Choroid plexus epithelial cell (primary cell): ENCODE data around the gene STARD6.
A peak's percentile ranks its signal among the peaks of the same experiment; 100 is the strongest.

ENCODE experiments used
- DNase-seq: peaks from one replicate; pipeline ENCODE4 v3.0.0-alpha.2; 2010; ENCODE audit warnings: low read depth
- H3K4me3 ChIP-seq: 2 replicates; pipeline ENCODE4 v1.5.1; 2011; ENCODE audit warnings: low read depth, mild to moderate bottlenecking, control low read depth, low read length, moderate library complexity
- TF ChIP-seq, protein P1 (sequence below): conservative IDR thresholded peaks from 2 replicates; pipeline ENCODE4 v1.5.1; 2011; ENCODE audit warnings: low read depth, mild to moderate bottlenecking, control low read depth, inconsistent platforms, low read length, moderate library complexity

STARD6 gene

DNA sequence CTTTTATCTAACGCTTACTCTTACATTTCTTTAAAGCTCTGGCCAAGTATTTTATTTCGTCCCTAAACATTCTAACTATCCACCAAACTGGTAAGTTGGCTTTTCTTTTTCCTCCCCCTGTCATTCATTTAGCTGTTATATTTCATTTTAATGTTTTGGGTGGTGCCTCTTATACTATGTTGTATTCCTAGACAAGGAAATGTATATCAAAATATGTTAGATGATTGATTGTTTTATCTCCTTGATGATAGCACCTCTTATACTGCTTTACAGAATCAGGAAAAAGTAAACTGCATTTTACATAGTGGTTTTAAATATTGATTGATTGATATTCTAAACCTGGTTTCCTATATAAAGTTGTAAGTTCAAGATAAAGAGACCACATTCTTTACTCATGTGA is 24.0 kb upstream of the STARD6 start:
- DNase-seq: no peak

DNA sequence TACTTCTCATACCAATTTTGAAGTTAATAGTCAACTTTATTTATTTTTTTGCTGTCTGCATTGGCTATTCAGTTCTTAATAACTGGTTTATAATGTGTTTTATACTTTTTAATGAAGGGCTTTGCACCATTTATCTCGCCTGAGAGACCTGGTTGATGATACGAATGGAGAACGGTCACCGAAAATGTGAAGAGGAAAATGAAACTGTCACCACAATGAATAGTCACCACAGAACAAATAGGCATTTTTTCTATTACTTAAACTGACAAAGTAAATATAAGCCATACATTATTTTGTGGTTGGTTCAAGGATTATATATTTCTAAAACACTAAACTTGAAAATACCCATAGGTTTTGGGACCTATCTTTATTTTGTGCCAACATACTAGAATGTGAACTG is 20.4 kb upstream of the STARD6 start:
- TF ChIP-seq, protein P1, sequence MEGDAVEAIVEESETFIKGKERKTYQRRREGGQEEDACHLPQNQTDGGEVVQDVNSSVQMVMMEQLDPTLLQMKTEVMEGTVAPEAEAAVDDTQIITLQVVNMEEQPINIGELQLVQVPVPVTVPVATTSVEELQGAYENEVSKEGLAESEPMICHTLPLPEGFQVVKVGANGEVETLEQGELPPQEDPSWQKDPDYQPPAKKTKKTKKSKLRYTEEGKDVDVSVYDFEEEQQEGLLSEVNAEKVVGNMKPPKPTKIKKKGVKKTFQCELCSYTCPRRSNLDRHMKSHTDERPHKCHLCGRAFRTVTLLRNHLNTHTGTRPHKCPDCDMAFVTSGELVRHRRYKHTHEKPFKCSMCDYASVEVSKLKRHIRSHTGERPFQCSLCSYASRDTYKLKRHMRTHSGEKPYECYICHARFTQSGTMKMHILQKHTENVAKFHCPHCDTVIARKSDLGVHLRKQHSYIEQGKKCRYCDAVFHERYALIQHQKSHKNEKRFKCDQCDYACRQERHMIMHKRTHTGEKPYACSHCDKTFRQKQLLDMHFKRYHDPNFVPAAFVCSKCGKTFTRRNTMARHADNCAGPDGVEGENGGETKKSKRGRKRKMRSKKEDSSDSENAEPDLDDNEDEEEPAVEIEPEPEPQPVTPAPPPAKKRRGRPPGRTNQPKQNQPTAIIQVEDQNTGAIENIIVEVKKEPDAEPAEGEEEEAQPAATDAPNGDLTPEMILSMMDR: no peak
- no peak for DNase-seq

More for the DNA sequence above, 24.0 kb upstream of the STARD6 start:
- no peak overlapping the region for H3K4me3 ChIP-seq
- TF ChIP-seq, protein P1: no peak

DNA sequence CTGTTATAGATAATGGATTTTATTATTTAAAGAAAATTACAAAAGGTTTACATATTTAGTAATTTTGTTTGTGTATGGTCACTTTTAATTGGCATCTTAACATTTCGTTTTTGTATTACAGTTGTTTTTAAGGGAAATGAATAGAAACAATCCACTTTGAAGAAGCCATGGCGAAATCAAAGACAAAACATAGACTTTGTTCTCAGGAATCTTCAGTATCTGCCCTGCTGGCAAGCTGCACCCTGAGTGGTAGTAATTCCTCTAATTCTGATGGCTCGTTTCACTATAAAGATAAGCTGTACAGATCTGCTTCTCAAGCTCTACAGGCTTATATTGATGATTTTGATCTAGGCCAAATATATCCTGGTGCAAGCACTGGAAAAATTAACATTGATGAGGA is 2.7 kb upstream of the STARD6 start:
- DNase-seq: peak; percentile 30
- no peak overlapping the region for H3K4me3 ChIP-seq
- TF ChIP-seq, protein P1: no peak

More for the DNA sequence above, 20.4 kb upstream of the STARD6 start:
- H3K4me3 ChIP-seq: no peak overlapping the region

DNA sequence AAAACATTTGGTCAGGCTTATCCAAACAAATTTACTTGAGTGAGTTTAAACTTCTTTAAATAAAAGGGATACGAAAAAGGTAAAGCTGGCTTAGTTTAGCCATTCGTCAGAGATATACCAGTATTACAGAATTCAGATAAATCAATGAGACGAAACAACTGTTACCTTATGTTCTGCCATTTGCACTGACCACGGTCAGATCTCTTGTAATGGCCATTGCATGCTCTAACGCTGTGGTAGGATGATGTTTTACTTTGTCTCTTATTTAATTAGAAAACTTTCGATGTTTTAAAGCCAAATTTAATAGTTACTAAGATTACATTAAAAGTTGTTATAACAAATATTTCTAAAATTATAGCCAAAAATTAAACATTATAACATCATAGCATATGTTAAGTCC is 1.6 kb upstream of the STARD6 start:
- TF ChIP-seq, protein P1: no peak
- DNase-seq: peak; percentile 19
- H3K4me3 ChIP-seq: peak overlapping the region; percentile 68

DNA sequence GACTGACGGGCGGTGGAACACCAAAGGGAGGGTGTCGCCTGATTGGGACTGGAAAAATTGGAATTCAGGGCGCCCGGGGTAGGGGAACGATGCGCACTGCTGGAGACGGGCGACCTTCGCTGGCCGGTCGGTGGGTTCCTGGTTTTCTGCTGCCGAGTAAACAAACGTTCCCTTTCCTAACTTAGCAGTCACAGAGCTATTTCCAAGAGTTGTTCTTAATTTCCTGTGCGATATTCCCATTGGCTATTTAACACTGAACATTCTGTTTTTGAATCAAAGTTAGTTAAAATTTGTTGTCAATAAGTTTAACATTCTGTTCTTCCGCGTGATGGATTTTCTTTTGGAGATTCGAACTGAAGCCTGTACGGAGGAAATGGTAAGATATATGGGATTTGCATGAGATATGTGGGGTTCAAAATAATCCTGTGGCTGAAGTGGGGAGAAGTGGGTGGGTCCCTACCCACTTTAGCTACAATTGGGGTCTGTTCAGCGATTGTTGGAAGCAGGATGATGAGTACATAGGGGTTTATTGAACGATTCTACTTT is 910 bp upstream of the STARD6 start:
- TF ChIP-seq, protein P1: no peak
- DNase-seq: peak; percentile 29
- H3K4me3 ChIP-seq: peak overlapping the region; percentile 68

DNA sequence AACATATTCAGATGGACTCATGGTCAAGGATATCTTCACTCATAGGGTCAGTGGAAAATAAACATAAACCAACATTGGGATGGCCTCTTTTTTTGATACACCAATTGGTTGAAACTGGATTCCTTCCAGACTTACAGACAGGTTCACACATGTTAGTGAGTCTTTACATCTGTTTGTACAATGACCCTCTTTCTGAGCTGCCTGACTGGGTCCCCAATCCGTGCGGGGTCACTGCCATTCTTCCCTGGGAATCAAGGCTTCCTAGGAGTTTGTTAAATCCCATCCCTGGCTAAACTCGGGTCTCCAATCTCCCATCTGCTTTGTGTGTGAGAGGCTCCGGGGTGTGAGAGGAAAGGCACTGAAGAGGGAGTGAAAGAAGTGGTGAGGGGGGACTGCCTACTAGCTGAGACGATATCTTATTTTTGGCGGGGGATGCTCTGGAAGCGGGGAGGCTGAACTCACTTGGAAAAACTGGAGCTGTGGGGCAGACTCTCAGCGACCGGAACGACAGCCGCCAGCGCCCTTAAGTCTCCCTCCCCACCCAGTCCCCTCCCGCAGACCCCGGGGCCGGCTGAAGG is 487 bp downstream of the STARD6 start:
- peak overlapping the region; percentile 68 for H3K4me3 ChIP-seq
- DNase-seq: peak; percentile 15
- TF ChIP-seq, protein P1: no peak

DNA sequence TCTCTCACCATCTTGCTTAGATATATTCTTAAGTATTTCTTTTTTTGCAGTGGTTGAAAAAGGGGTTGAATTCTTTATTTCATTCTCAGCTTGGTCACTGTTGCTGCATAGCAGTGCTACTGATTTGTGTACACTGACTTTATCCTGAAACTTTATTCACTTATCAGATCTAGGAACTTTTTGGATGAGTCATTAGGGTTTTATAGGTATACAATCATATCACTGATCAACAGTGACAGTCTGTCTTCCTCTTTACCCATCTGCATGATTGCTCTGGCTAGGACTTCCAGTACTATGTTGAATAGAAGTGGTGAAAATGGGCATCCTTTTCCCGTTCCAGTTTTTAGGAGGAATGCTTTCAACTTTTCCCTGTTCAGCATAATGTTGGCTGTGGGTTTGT is 6.5 kb downstream of the STARD6 start:
- TF ChIP-seq, protein P1: no peak
- no peak overlapping the region for H3K4me3 ChIP-seq

More for the DNA sequence above, 6.5 kb downstream of the STARD6 start:
- no peak for DNase-seq
